ENCODE data around the gene ASH1L.
"Not testable (repeated sequence)": the region's sequence is repeated elsewhere in the genome, so short reads cannot be mapped to it uniquely, and the experiment has no call there.

Gene ASH1L

DNA sequence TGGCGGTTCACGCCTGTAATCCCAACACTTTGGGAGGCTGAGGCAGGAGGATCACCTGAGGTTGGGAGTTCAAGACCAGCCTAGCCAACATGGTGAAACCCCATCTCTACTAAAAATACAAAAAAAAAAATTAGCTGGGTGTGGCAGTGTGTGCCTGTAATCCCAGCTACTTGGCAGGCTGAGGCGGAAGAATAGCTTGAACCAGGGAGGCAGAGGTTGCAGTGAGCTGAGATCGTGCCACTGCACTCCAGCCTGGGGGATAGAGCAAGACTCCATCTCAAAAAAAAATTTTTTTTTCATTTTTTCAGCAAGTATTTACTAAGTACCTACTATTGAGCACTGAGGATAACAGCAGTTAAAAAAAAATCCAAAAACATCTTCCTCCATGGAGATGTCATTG is 69.0 kb downstream of the ASH1L start:
- H3K27ac Mint-ChIP-seq; H3K9me3 Mint-ChIP-seq; H3K27me3 Mint-ChIP-seq; H3K4me3 Mint-ChIP-seq; intact Hi-C loops (cut with micrococcal nuclease): not testable (repeated sequence)
- Mint-ChIP-seq H3K36me3 (ENCODE audit: low read depth) (peaks cover 24% of the 10 kb centered on the region), H3K4me1 (ENCODE audit: low read depth) (peaks cover 40% of the 10 kb centered on the region)

GRCh38 chr1:155488419-155488818 is 74.2 kb downstream of the ASH1L start:
- H3K9me3 Mint-ChIP-seq; H3K4me3 Mint-ChIP-seq; H3K27ac Mint-ChIP-seq; intact Hi-C loops (cut with micrococcal nuclease); H3K36me3 Mint-ChIP-seq (ENCODE audit: low read depth); H3K27me3 Mint-ChIP-seq: not testable (repeated sequence)
- peaks cover 27% of the 10 kb centered on the region for H3K4me1 Mint-ChIP-seq (ENCODE audit: low read depth)

- no peak overlapping the region for H3K27ac Mint-ChIP-seq
- intact Hi-C loops (cut with micrococcal nuclease): no loop called here
- H3K27me3 Mint-ChIP-seq: no peaks in the 10 kb centered on the region
- H3K9me3 Mint-ChIP-seq: no peaks in the 10 kb centered on the region
- H3K4me3 Mint-ChIP-seq: no peak overlapping the region
- peaks cover 8% of the 10 kb centered on the region for H3K36me3 Mint-ChIP-seq (ENCODE audit: low read depth)
- H3K4me1 Mint-ChIP-seq (ENCODE audit: low read depth): peaks cover 24% of the 10 kb centered on the region
Measured at GRCh38 chr1:155487541-155487940, 75.1 kb downstream of the ASH1L start.

DNA sequence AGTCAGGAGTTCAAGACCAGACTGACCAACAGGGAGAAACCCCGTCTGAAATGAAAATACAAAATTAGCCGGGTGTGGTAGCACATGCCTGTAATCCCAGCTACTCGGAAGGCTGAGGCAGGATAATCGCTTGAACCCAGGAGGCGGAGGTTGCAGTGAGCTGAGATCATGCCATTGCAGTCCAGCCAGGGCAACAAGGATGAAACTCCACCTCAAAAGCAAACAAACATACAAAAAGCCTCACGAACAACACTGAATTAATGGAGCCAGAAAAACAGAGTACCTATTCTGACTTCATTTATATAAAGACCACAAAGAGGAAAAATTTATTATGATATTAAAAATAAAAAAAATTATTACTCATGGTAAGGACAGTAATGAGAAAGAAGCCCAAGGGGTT is 75.7 kb downstream of the ASH1L start:
- H3K4me3 Mint-ChIP-seq; H3K27ac Mint-ChIP-seq; intact Hi-C loops (cut with micrococcal nuclease); H3K9me3 Mint-ChIP-seq; H3K27me3 Mint-ChIP-seq: not testable (repeated sequence)
- H3K36me3 Mint-ChIP-seq (ENCODE audit: low read depth): peaks cover 13% of the 10 kb centered on the region
- H3K4me1 Mint-ChIP-seq (ENCODE audit: low read depth): peaks cover 24% of the 10 kb centered on the region

GRCh38 chr1:155485945-155486344 is 76.7 kb downstream of the ASH1L start:
- H3K9me3 Mint-ChIP-seq: no peaks in the 10 kb centered on the region
- peak overlapping the region; percentile 50 for H3K27ac Mint-ChIP-seq
- peaks cover 24% of the 10 kb centered on the region for H3K4me1 Mint-ChIP-seq (ENCODE audit: low read depth)
- H3K36me3 Mint-ChIP-seq (ENCODE audit: low read depth): peaks cover 23% of the 10 kb centered on the region
- H3K4me3 Mint-ChIP-seq: peak overlapping the region; percentile 20
- H3K27me3 Mint-ChIP-seq: no peaks in the 10 kb centered on the region
- intact Hi-C loops (cut with micrococcal nuclease): no loop called here

DNA sequence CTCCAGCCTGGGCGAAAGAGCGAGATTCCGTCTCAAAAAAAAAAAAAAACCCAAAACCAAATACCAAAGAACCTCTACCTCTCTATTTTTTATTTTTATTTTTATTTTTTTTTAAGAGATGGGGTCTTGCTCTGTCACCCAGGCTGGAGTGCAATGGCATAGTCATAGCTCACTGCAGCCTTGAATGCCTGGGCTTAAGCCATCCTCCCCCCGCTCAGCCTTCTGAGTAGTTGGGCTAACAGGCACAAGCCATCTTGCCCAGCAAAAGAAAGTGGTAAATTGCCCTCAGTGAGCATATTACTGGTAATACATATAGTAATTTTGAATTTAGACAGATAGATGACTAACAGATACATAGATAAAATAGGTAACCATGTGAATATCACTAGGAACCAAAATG is 77.4 kb downstream of the ASH1L start:
- Mint-ChIP-seq H3K36me3 (ENCODE audit: low read depth) (peaks cover 23% of the 10 kb centered on the region), H3K9me3 (no peaks in the 10 kb centered on the region), H3K4me3 (no peak overlapping the region), H3K27ac (peak overlapping the region; percentile 50), H3K4me1 (ENCODE audit: low read depth) (peaks cover 24% of the 10 kb centered on the region), H3K27me3 (no peaks in the 10 kb centered on the region)
- intact Hi-C loops (cut with micrococcal nuclease): no loop called here

DNA sequence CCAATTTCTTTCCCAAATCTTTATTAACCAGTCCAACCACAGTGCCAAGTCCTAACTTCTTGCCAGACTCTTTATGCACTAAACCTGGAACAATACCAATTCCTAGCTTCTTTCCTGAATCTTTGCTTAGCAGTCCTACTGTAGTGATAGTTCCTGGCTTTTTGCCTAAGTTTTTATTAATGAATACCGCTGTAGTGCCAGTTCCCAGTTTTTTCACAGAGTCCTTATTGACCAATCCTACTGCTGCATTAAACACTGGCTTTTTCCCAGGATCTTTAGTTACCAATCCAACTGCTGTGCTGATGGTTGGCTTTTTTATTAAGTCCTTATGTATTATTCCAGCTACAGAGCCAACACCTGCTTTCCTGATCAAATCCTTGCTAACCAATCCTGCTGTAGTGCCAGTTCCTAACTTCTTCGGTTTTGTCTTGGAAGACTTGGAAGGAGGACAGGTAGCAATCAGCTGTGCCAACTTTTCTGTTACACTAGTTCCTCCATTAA is 80.8 kb downstream of the ASH1L start:
- intact Hi-C loops (cut with micrococcal nuclease): no loop called here
- H3K9me3 Mint-ChIP-seq: no peaks in the 10 kb centered on the region
- no peak overlapping the region for H3K27ac Mint-ChIP-seq
- no peaks in the 10 kb centered on the region for H3K27me3 Mint-ChIP-seq
- peaks cover 44% of the 10 kb centered on the region for H3K4me1 Mint-ChIP-seq (ENCODE audit: low read depth)
- H3K4me3 Mint-ChIP-seq: no peak overlapping the region
- H3K36me3 Mint-ChIP-seq (ENCODE audit: low read depth): peaks cover 47% of the 10 kb centered on the region

GRCh38 chr1:155479205-155479604 is 83.4 kb downstream of the ASH1L start:
- no peak overlapping the region for H3K4me3 Mint-ChIP-seq
- no peak overlapping the region for H3K27ac Mint-ChIP-seq
- intact Hi-C loops (cut with micrococcal nuclease): no loop called here
- no peaks in the 10 kb centered on the region for H3K9me3 Mint-ChIP-seq
- H3K36me3 Mint-ChIP-seq (ENCODE audit: low read depth): peaks cover 64% of the 10 kb centered on the region
- H3K27me3 Mint-ChIP-seq: no peaks in the 10 kb centered on the region
- peaks cover 36% of the 10 kb centered on the region for H3K4me1 Mint-ChIP-seq (ENCODE audit: low read depth)

DNA sequence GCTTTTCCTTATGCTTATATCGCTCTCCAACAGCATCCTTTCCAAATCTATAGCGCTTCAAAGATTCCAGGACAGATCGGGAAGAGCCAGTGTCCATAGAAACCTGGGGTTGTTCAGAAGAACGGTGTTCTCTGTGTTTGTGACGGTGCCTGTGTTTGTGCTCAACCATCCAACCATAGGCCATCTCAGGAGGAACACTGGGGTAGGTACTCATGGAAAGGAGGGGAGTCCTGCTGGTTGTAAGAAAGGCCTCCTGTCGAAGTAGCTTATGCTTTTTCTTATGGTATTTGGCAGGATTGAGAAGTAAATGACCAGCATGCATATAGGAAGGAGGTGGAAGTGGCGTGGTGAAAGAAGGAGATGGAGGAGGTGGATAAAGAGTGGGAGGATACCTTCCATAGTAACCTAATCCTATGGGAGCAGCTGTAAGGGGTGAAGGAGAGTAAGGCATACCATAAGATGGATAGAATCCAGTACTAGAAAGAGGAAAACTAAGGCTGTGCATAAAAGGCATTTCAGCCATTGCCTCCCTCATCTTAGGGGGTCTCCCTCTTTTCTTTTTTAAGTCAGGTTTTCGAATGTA is 84.2 kb downstream of the ASH1L start:
- Mint-ChIP-seq H3K27ac (no peak overlapping the region), H3K4me1 (ENCODE audit: low read depth) (peaks cover 36% of the 10 kb centered on the region), H3K9me3 (no peaks in the 10 kb centered on the region), H3K4me3 (no peak overlapping the region), H3K27me3 (no peaks in the 10 kb centered on the region), H3K36me3 (ENCODE audit: low read depth) (peaks cover 68% of the 10 kb centered on the region)
- intact Hi-C loops (cut with micrococcal nuclease): no loop called here

DNA sequence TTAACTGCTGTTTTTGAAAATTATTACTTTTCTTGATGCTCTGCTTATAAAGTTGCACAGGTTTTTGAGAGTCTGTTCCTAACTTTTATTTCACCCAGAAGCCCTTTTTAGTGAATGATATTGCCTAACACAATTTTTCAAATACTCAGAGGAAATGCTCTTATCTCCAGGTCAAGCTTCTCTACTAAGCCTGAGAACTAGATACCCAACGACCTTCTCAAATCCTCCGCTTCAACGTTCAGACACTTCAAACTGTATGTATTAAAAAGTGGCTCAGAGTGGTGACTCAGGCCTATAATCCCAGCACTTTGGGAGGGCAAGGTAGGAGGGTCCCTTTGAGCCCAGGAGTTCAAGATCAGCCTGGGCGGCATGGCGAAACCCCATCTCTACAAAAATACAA is 88.5 kb downstream of the ASH1L start:
- intact Hi-C loops (cut with micrococcal nuclease): no loop called here
- Mint-ChIP-seq H3K27me3 (no peaks in the 10 kb centered on the region), H3K4me1 (ENCODE audit: low read depth) (peaks cover 20% of the 10 kb centered on the region), H3K9me3 (peaks cover 18% of the 10 kb centered on the region), H3K4me3 (no peak overlapping the region), H3K27ac (no peak overlapping the region), H3K36me3 (ENCODE audit: low read depth) (peaks cover 62% of the 10 kb centered on the region)

DNA sequence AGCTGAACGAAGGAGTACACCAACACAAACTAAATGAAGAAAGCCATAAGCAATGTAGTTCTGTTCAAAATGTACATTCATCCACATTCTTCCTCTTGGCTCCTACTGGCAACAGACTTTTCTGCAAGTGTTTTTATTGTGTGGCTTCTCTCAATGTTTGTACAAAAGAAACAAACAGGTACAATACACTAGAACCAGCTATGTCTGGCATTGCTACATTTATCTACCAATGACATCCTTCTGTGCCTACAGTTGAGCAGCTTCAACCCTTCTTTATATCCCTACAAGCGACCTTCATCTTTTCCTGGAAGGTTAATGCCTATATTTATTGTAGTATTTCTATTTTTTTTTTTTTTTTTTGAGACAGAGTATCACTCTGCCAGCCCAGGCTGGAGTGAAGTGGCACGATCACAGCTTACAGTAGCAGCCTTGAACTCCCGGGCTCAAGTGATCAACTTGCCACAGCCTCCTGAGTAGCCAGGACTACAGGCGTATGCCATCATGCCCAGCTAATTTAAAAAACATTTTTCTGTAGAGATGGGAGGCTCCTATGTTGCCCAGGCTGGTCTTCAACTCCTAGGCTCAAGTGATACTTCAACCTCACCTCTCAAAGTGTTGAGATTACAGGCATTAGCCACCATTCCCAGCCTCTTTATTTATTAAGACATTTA is 89.3 kb downstream of the ASH1L start:
- Mint-ChIP-seq H3K4me3 (no peak overlapping the region), H3K4me1 (ENCODE audit: low read depth) (peaks cover 14% of the 10 kb centered on the region), H3K27ac (no peak overlapping the region), H3K36me3 (ENCODE audit: low read depth) (peaks cover 54% of the 10 kb centered on the region), H3K27me3 (no peaks in the 10 kb centered on the region), H3K9me3 (peaks cover 18% of the 10 kb centered on the region)
- intact Hi-C loops (cut with micrococcal nuclease): no loop called here

DNA sequence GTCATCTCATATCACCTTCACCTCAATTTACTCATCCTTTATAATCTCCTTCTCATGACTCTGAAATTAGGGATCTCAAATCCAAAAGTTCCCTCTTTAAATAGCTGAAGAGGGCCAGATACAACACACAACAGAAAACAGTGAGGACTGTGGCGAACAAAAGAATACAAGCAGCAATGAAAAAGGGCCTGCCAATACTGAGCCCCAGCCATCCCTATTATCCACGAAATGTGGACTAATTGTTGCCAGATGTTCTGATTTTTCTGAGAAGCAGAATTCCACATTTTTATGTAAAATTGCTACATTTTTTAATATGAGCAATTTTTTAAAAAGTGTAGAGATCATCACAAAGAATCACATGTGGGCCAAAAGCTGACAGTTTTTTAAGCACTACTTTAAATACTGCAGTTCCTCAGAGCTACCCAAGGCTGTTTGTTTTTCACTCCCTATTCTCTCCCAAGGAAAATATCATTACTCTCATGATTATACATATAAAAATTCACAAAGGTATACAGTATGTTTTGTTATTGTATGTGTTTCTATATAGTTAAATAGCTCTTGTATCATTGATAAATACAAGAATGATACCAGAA is 90.0 kb downstream of the ASH1L start:
- Mint-ChIP-seq H3K27ac (no peak overlapping the region), H3K36me3 (ENCODE audit: low read depth) (peaks cover 49% of the 10 kb centered on the region)

DNA sequence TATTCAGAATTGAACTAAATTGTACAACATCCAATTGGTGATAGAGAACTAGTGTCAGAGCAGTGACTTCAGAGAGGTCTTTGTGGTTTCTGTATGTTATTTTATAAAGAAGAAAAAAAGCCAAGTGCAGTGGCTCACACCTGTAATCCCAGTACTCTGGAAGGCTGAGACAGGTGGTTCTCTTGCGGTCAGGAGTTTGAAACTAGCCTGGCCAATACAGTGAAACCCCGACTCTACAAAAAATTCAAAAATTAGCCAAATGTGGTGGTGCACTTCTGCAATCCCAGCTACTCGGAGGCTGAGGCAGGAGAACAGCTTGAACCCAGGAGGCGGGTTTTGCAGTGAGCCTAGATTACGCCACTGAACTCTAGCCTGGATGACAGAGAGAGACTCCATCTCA is 90.7 kb downstream of the ASH1L start:
- peaks cover 49% of the 10 kb centered on the region for H3K36me3 Mint-ChIP-seq (ENCODE audit: low read depth)
- intact Hi-C loops (cut with micrococcal nuclease): no loop called here
- no peak overlapping the region for H3K27ac Mint-ChIP-seq
- H3K9me3 Mint-ChIP-seq: peaks cover 18% of the 10 kb centered on the region
- no peaks in the 10 kb centered on the region for H3K27me3 Mint-ChIP-seq
- peaks cover 11% of the 10 kb centered on the region for H3K4me1 Mint-ChIP-seq (ENCODE audit: low read depth)
- no peak overlapping the region for H3K4me3 Mint-ChIP-seq

More for the DNA sequence above, 90.0 kb downstream of the ASH1L start:
- Mint-ChIP-seq H3K9me3 (peaks cover 18% of the 10 kb centered on the region), H3K4me3 (no peak overlapping the region), H3K27me3 (no peaks in the 10 kb centered on the region), H3K4me1 (ENCODE audit: low read depth) (peaks cover 11% of the 10 kb centered on the region)
- intact Hi-C loops (cut with micrococcal nuclease): no loop called here

DNA sequence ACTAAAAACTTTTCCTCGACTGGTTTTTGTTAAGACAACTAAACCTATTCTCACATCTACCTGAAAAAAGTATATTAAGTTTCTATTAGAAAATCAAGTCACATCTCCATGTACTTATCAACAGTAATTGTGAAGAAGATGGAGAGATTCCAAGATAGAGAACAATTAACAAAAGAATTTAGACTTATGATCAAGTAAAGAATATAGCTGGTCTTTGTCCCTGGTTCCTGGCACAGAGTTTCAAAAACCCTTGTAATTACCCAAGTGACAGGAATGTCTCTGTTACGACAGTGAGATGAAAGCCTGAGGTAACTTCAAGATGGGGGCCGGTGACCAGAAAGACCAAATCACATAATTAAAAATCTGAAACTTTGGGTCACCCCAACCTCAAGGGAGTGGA is 91.6 kb downstream of the ASH1L start:
- peaks cover 18% of the 10 kb centered on the region for H3K9me3 Mint-ChIP-seq
- no peaks in the 10 kb centered on the region for H3K27me3 Mint-ChIP-seq
- peaks cover 49% of the 10 kb centered on the region for H3K36me3 Mint-ChIP-seq (ENCODE audit: low read depth)
- intact Hi-C loops (cut with micrococcal nuclease): no loop called here
- H3K27ac Mint-ChIP-seq: no peak overlapping the region
- peaks cover 11% of the 10 kb centered on the region for H3K4me1 Mint-ChIP-seq (ENCODE audit: low read depth)
- no peak overlapping the region for H3K4me3 Mint-ChIP-seq
